ENCODE results near the gene FZR1. TPM values are rescaled to one million over a fixed set of nuclear protein-coding genes. Genes with fewer than 3 reads are reported as not detected.
A peak's percentile ranks its signal among the peaks of the same experiment; 100 is the strongest.

FZR1 gene
- total and polyA plus RNA-seq, 2 of the 13 experiments (the other 11 are each of a cell fraction or from before 2014, with no cell fraction given), result 29.0 to 30.8 TPM

- TF ChIP-seq AFF4 (CRISPR knock-in tag; IDR thresholded peaks at IDR 0.05) (no peak), ZMYM3 (CRISPR knock-in tag; IDR thresholded peaks at IDR 0.05) (peak; percentile 47; the same call in 1 of the 2 replicates), HNRNPLL (IDR thresholded peaks at IDR 0.05; ENCODE audit: low read depth, low read length, poor library complexity, severe bottlenecking) (peak; percentile 45), TCF7 (IDR thresholded peaks at IDR 0.05; ENCODE audit: low read depth) (no peak), SMARCC2 (IDR thresholded peaks at IDR 0.05) (no peak), ZNF512B (CRISPR knock-in tag; IDR thresholded peaks at IDR 0.05; ENCODE audit: borderline replicate concordance) (0 out of 2 replicates have a peak, but pooled peaks have one; percentile 80), ARNT2 (CRISPR knock-in tag; IDR thresholded peaks at IDR 0.05; ENCODE audit: low read depth) (no peak), STAT6 (CRISPR knock-in tag; IDR thresholded peaks at IDR 0.05; ENCODE audit: borderline replicate concordance) (no peak), SP4 (CRISPR knock-in tag; IDR thresholded peaks at IDR 0.05) (peak; percentile 67), ZNF598 (CRISPR knock-in tag; IDR thresholded peaks at IDR 0.05; ENCODE audit: borderline replicate concordance) (0 out of 2 replicates have a peak, but pooled peaks have one; percentile 30), MTERF4 (CRISPR knock-in tag; IDR thresholded peaks at IDR 0.05) (no peak), NFE2L1 (CRISPR knock-in tag; IDR thresholded peaks at IDR 0.05; ENCODE audit: borderline replicate concordance) (no peak), SP2 (CRISPR knock-in tag; IDR thresholded peaks at IDR 0.05) (peak; percentile 57)
- TF ChIP-seq, protein P1, sequence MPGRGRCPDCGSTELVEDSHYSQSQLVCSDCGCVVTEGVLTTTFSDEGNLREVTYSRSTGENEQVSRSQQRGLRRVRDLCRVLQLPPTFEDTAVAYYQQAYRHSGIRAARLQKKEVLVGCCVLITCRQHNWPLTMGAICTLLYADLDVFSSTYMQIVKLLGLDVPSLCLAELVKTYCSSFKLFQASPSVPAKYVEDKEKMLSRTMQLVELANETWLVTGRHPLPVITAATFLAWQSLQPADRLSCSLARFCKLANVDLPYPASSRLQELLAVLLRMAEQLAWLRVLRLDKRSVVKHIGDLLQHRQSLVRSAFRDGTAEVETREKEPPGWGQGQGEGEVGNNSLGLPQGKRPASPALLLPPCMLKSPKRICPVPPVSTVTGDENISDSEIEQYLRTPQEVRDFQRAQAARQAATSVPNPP (CRISPR knock-in tag; IDR thresholded peaks at IDR 0.05), result no peak
- TF ChIP-seq, protein P2, sequence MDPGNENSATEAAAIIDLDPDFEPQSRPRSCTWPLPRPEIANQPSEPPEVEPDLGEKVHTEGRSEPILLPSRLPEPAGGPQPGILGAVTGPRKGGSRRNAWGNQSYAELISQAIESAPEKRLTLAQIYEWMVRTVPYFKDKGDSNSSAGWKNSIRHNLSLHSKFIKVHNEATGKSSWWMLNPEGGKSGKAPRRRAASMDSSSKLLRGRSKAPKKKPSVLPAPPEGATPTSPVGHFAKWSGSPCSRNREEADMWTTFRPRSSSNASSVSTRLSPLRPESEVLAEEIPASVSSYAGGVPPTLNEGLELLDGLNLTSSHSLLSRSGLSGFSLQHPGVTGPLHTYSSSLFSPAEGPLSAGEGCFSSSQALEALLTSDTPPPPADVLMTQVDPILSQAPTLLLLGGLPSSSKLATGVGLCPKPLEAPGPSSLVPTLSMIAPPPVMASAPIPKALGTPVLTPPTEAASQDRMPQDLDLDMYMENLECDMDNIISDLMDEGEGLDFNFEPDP (CRISPR knock-in tag; conservative IDR thresholded peaks at IDR 0.05), result no peak
Measured at GRCh38 chr19:3480383-3481091, 25.6 kb upstream of the FZR1 start, which contains the start of gene SMIM24 (continued).

Measured in HepG2 (cell line).